Measurements from ENCODE around the gene IL17C. TPM values are rescaled to one million over a fixed set of nuclear protein-coding genes. Genes with fewer than 3 reads are reported as not detected.

The IL17C gene
- polyA plus RNA-seq, 1 donor from 2014 or later = not detected

DNA sequence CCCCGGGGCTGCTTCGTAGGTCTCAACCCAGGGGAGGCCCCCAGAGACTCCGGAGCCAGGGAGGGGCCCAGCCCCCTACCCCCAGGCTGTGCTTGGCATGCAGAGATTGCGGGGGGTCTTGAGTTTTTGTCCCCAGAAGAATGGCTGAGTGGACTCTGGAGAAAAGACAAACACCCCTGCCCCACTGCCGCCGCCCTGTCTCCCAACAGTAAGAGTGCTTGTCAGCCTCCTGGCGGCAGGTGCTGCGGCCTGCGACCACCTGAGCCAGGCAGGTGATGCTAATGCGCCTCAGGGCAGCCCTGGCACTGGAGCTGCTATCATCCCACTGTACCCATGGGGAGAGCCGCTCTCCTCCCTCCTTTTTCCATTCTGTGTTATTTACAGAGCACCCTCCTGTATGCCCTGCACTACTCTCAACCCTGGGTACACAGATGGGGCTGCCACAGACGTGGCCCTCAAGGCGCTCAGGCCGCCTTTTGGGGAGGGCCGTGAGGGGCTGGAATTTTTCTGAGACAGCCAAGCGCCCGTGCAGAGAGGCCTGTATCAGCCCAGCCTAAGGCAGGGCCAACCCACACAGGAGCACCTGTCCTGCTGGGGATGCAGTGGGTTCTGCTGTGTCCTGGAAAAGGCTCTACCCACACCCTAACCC lies 2.6 kb upstream of the IL17C start:
- Histone ChIP-seq H3K27me3 (ENCODE audit: insufficient read depth, low read depth, low read length) (peaks cover 13% of the 10 kb centered on the region), H3K9ac (ENCODE audit: low read length) (no peak overlapping the region), H3K9me3 (ENCODE audit: low read length) (no peaks in the 10 kb centered on the region), H3K4me3 (ENCODE audit: low read length) (no peak overlapping the region), H3K4me2 (ENCODE audit: low read length) (no peak overlapping the region), H3K79me2 (replicated peaks; ENCODE audit: insufficient read depth, low read length) (no peaks in the 10 kb centered on the region), H3K36me3 (ENCODE audit: insufficient read depth, low read length) (no peaks in the 10 kb centered on the region), H3K9me2 (ENCODE audit: insufficient read depth, low read length) (no peaks in the 10 kb centered on the region), H3F3A (ENCODE audit: insufficient read depth, low read length, poor library complexity, severe bottlenecking) (no peaks in the 10 kb centered on the region), H3K27ac (ENCODE audit: low read length) (no peak overlapping the region), H4K20me1 (ENCODE audit: insufficient read depth) (no peaks in the 10 kb centered on the region), H2AFZ (ENCODE audit: low read depth, low read length) (no peak overlapping the region)
- no peak for TF ChIP-seq EZH2 (IDR thresholded peaks at IDR 0.05; ENCODE audit: borderline replicate concordance, insufficient read depth, low read length, poor library complexity, severe bottlenecking)
- TF ChIP-seq, protein P1, sequence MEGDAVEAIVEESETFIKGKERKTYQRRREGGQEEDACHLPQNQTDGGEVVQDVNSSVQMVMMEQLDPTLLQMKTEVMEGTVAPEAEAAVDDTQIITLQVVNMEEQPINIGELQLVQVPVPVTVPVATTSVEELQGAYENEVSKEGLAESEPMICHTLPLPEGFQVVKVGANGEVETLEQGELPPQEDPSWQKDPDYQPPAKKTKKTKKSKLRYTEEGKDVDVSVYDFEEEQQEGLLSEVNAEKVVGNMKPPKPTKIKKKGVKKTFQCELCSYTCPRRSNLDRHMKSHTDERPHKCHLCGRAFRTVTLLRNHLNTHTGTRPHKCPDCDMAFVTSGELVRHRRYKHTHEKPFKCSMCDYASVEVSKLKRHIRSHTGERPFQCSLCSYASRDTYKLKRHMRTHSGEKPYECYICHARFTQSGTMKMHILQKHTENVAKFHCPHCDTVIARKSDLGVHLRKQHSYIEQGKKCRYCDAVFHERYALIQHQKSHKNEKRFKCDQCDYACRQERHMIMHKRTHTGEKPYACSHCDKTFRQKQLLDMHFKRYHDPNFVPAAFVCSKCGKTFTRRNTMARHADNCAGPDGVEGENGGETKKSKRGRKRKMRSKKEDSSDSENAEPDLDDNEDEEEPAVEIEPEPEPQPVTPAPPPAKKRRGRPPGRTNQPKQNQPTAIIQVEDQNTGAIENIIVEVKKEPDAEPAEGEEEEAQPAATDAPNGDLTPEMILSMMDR (IDR thresholded peaks at IDR 0.05; ENCODE audit: poor library complexity, severe bottlenecking) = no peak
- no peak for TF ChIP-seq MXI1 (conservative IDR thresholded peaks at IDR 0.05; ENCODE audit: poor library complexity, severe bottlenecking)
- no peak for TF ChIP-seq POLR2AphosphoS5 (IDR thresholded peaks at IDR 0.05)
- TF ChIP-seq REST (IDR thresholded peaks at IDR 0.05; ENCODE audit: borderline replicate concordance) = no peak
- TF ChIP-seq SMC3 (conservative IDR thresholded peaks at IDR 0.05; ENCODE audit: poor library complexity) = no peak
- no peak for TF ChIP-seq RAD21 (conservative IDR thresholded peaks at IDR 0.05)

DNA sequence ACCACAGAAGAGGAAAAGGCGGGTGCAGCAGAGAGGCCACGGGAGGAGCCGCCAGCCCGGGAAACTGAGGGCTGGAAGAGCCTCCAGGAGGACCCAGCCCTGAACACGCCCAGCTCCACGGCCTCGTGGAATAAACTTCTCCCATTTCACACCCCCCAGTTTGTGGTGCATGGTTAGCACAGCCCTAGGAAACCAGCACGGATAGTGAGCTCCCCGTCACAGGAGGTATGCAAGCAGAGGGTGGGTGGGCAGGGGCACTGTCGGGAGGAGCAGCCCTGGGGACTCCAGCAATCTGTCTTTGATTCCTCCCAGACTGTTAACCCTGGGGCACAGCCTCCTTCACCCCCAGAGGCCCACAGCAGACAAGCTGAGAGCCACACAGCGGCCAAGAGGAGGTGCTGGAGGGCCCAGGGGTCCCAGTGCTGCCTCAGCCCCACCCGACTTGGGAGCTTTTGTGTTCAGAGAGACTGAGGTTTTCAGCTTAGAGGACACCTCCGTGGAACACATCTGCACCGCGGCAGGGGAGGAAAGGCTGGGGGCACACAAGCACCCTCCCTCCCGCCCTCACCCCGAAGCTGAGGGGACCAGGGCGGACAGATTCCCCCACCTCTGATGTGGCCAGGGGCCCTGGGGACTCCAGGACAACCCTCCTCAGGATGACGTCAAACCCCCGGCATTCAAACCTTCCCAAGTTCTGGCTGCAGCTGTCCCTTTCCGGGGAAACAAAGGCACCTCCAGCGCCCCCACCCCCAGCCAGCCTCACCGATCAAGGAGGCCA lies 1.7 kb upstream of the IL17C start:
- Histone ChIP-seq H3K9ac (ENCODE audit: low read length) (no peak overlapping the region), H3K27me3 (ENCODE audit: insufficient read depth, low read depth, low read length) (peaks cover 13% of the 10 kb centered on the region), H3K79me2 (replicated peaks; ENCODE audit: insufficient read depth, low read length) (no peaks in the 10 kb centered on the region), H3K4me3 (ENCODE audit: low read length) (no peak overlapping the region), H3K9me2 (ENCODE audit: insufficient read depth, low read length) (no peaks in the 10 kb centered on the region), H3K27ac (ENCODE audit: low read length) (no peak overlapping the region), H3K36me3 (ENCODE audit: insufficient read depth, low read length) (no peaks in the 10 kb centered on the region), H2AFZ (ENCODE audit: low read depth, low read length) (no peak overlapping the region), H3F3A (ENCODE audit: insufficient read depth, low read length, poor library complexity, severe bottlenecking) (no peaks in the 10 kb centered on the region), H3K9me3 (ENCODE audit: low read length) (no peaks in the 10 kb centered on the region), H4K20me1 (ENCODE audit: insufficient read depth) (no peaks in the 10 kb centered on the region), H3K4me2 (ENCODE audit: low read length) (no peak overlapping the region)
- TF ChIP-seq, protein P1 (IDR thresholded peaks at IDR 0.05; ENCODE audit: poor library complexity, severe bottlenecking) = no peak
- no peak for TF ChIP-seq TAF1 (IDR thresholded peaks at IDR 0.05; ENCODE audit: low read depth)
- TF ChIP-seq MXI1 (conservative IDR thresholded peaks at IDR 0.05; ENCODE audit: poor library complexity, severe bottlenecking) = no peak
- TF ChIP-seq EZH2 (IDR thresholded peaks at IDR 0.05; ENCODE audit: borderline replicate concordance, insufficient read depth, low read length, poor library complexity, severe bottlenecking) = no peak
- TF ChIP-seq SMC3 (conservative IDR thresholded peaks at IDR 0.05; ENCODE audit: poor library complexity) = no peak
- TF ChIP-seq EP300 (conservative IDR thresholded peaks at IDR 0.05; ENCODE audit: poor library complexity, severe bottlenecking) = no peak
- no peak for TF ChIP-seq REST (IDR thresholded peaks at IDR 0.05; ENCODE audit: borderline replicate concordance)
- no peak for TF ChIP-seq RAD21 (conservative IDR thresholded peaks at IDR 0.05)
- no peak for TF ChIP-seq POLR2AphosphoS5 (IDR thresholded peaks at IDR 0.05)

Measured in neural cell (in vitro differentiated cells).